H9 (cell line): ENCODE data around the gene ST14. TPM values are rescaled to one million over a fixed set of nuclear protein-coding genes. Genes with fewer than 3 reads are reported as not detected.

Experiments used
- DNase-seq: peaks from one replicate; pipeline ENCODE4 v3.0.0-alpha.2; 2017
- H2AFZ ChIP-seq: one replicate; pipeline ENCODE4 v1.6.1; 2013; ENCODE audit warnings: mild to moderate bottlenecking, low read length, control low read depth, moderate library complexity
- H2AK5ac ChIP-seq: 2 replicates; pipeline ENCODE4 v1.6.1; 2013; ENCODE audit warnings: low read length, control low read depth, mixed read lengths; ENCODE audit not compliant: insufficient read length
- H2BK120ac ChIP-seq: one replicate; pipeline ENCODE4 v1.6.1; 2013; ENCODE audit warnings: low read depth, mild to moderate bottlenecking, low read length, control low read depth, inconsistent platforms; ENCODE audit not compliant: poor library complexity, severe bottlenecking
- H2BK12ac ChIP-seq: 2 replicates; pipeline ENCODE4 v1.6.1; 2013; ENCODE audit warnings: low read length, control low read depth, mixed read lengths, low read depth; ENCODE audit not compliant: insufficient read length
- H2BK15ac ChIP-seq: 2 replicates; pipeline ENCODE4 v1.6.1; 2013; ENCODE audit warnings: low read depth, low read length, control low read depth
- H2BK20ac ChIP-seq: one replicate; pipeline ENCODE4 v1.6.1; 2013; ENCODE audit warnings: low read depth, mild to moderate bottlenecking, low read length, control low read depth, inconsistent platforms; ENCODE audit not compliant: poor library complexity, severe bottlenecking
- H2BK5ac ChIP-seq: 2 replicates; pipeline ENCODE4 v1.6.1; 2013; ENCODE audit warnings: low read length, control low read depth, mixed read lengths; ENCODE audit not compliant: insufficient read length
- H3K14ac ChIP-seq: 2 replicates; pipeline ENCODE4 v1.6.1; 2013; ENCODE audit warnings: low read length, control low read depth; ENCODE audit not compliant: insufficient read depth
- H3K18ac ChIP-seq: 2 replicates; pipeline ENCODE4 v1.6.1; 2013; ENCODE audit warnings: low read depth, mild to moderate bottlenecking, mixed read lengths, low read length, control low read depth; ENCODE audit not compliant: insufficient read length
- H3K23ac ChIP-seq: 2 replicates; pipeline ENCODE4 v1.6.1; 2013; ENCODE audit warnings: low read length, control low read depth, mixed read lengths, low read depth; ENCODE audit not compliant: insufficient read length
- H3K23me2 ChIP-seq: 2 replicates; pipeline ENCODE4 v1.6.1; 2013; ENCODE audit warnings: low read depth, mild to moderate bottlenecking, mixed read lengths, low read length, control low read depth; ENCODE audit not compliant: insufficient read length, poor library complexity, severe bottlenecking
- H3K27ac ChIP-seq: 2 replicates; pipeline ENCODE4 v1.5.1; 2013; ENCODE audit warnings: low read length, control low read depth, mixed read lengths, low read depth; ENCODE audit not compliant: insufficient read length
- H3K27me3 ChIP-seq: 2 replicates; pipeline ENCODE4 v1.6.1; 2013; ENCODE audit warnings: low read length, control low read depth, inconsistent platforms; ENCODE audit not compliant: insufficient read depth
- H3K4ac ChIP-seq: 2 replicates; pipeline ENCODE4 v1.6.1; 2013; ENCODE audit warnings: low read depth, mild to moderate bottlenecking, control low read depth, inconsistent platforms, low read length, moderate library complexity
- H3K4me1 ChIP-seq: 2 replicates; pipeline ENCODE4 v1.6.1; 2013; ENCODE audit warnings: low read length, control low read depth, inconsistent platforms; ENCODE audit not compliant: insufficient read depth
- H3K4me2 ChIP-seq: 2 replicates; pipeline ENCODE4 v1.6.1; 2013; ENCODE audit warnings: low read length, control low read depth, mixed read lengths; ENCODE audit not compliant: insufficient read length, insufficient read depth
- H3K56ac ChIP-seq: 2 replicates; pipeline ENCODE4 v1.6.1; 2013; ENCODE audit warnings: low read depth, mild to moderate bottlenecking, mixed read lengths, low read length, control low read depth; ENCODE audit not compliant: insufficient read length
- H3K79me1 ChIP-seq: 2 replicates; pipeline ENCODE4 v1.6.1; 2013; ENCODE audit warnings: low read depth, mild to moderate bottlenecking, moderate library complexity, low read length, control low read depth, inconsistent platforms; ENCODE audit not compliant: insufficient read depth, poor library complexity, severe bottlenecking
- H3K79me2 ChIP-seq: 2 replicates; pipeline ENCODE4 v1.6.1; 2013; ENCODE audit warnings: low read length, control low read depth, inconsistent platforms; ENCODE audit not compliant: insufficient read depth
- H3K9ac ChIP-seq: 2 replicates; pipeline ENCODE4 v1.6.1; 2013; ENCODE audit warnings: low read length, control low read depth, mixed read lengths; ENCODE audit not compliant: insufficient read length; ENCODE audit errors: extremely low read depth
- H3K9me3 ChIP-seq: one replicate; pipeline ENCODE4 v1.6.1; 2013; ENCODE audit warnings: low read depth, low read length, inconsistent platforms; ENCODE audit not compliant: control insufficient read depth
- H3T11ph ChIP-seq: one replicate; pipeline ENCODE4 v1.6.1; 2013; ENCODE audit warnings: mild to moderate bottlenecking, low read length, control low read depth, inconsistent platforms
- H4K20me1 ChIP-seq: one replicate; pipeline ENCODE4 v1.6.1; 2013; ENCODE audit not compliant: control insufficient read depth, insufficient read length, insufficient read depth
- H4K5ac ChIP-seq: 2 replicates; pipeline ENCODE4 v1.6.1; 2013; ENCODE audit warnings: low read depth, mild to moderate bottlenecking, mixed read lengths, low read length, control low read depth; ENCODE audit not compliant: insufficient read length
- H4K8ac ChIP-seq: replicated peaks from 2 replicates; pipeline ENCODE4 v1.6.1; 2013; ENCODE audit warnings: low read length, control low read depth, mixed read lengths, low read depth; ENCODE audit not compliant: insufficient read length
- H4K91ac ChIP-seq: 2 replicates; pipeline ENCODE4 v1.6.1; 2013; ENCODE audit warnings: low read depth, mild to moderate bottlenecking, moderate library complexity, mixed read lengths, low read length, control low read depth; ENCODE audit not compliant: insufficient read length
- H3K27ac Mint-ChIP-seq, 3 experiments: 2 replicates in 2 of 3; 3 replicates in 1 of 3; pipeline ENCODE4 v1.8.0; 2020 to 2021; ENCODE audit warnings: mixed read lengths in 3 of 3, mild to moderate bottlenecking in 1 of 3, moderate library complexity in 1 of 3
- H3K27me3 Mint-ChIP-seq: 2 replicates; pipeline ENCODE4 v1.8.0; 2021; ENCODE audit warnings: low read depth, mild to moderate bottlenecking, moderate library complexity, mixed read lengths
- H3K36me3 Mint-ChIP-seq, 3 experiments: 2 replicates in 2 of 3; 3 replicates in 1 of 3; pipeline ENCODE4 v1.8.0; 2020 to 2021; ENCODE audit warnings: low read depth in 3 of 3, mixed read lengths in 3 of 3; ENCODE audit not compliant: insufficient read depth in 1 of 3
- H3K4me1 Mint-ChIP-seq, 2 experiments: 2 replicates each; pipeline ENCODE4 v1.8.0; 2020; ENCODE audit warnings: mixed read lengths in 2 of 2
- H3K4me3 Mint-ChIP-seq, 2 experiments: 2 replicates in 1 of 2; 3 replicates in 1 of 2; pipeline ENCODE4 v1.8.0; 2020 to 2021; ENCODE audit warnings: mild to moderate bottlenecking in 2 of 2, mixed read lengths in 2 of 2, moderate library complexity in 1 of 2
- H3K9me3 Mint-ChIP-seq, 2 experiments: 2 replicates in 1 of 2; 3 replicates in 1 of 2; pipeline ENCODE4 v1.8.0; 2020; ENCODE audit warnings: mild to moderate bottlenecking in 2 of 2, mixed read lengths in 2 of 2, moderate library complexity in 1 of 2
- WGBS: extraction: QIAGEN DNeasy Blood & Tissue Kit; methylation state at CpG from one replicate; pipeline ENCODE4 v1.1.7; 2013; ENCODE audit warnings: missing lambda C conversion rate, low lambda C conversion rate, mixed read lengths; ENCODE audit not compliant: insufficient read length; ENCODE audit errors: extremely low coverage; 5-methylcytosine and 5-hydroxymethylcytosine counted together
- total RNA-seq: library from RNA; stranded (reverse); gene quantifications from 2 replicates; pipeline ENCODE4 v1.2.1, GENCODE V29; 2021
- TF ChIP-seq, protein P1 (sequence below): fragments of 200-600 bp; sonication (generic); conservative IDR thresholded peaks from 3 replicates; pipeline ENCODE4 v1.8.0; 2021; ENCODE audit warnings: antibody characterized with exemption, mild to moderate bottlenecking

Gene ST14
- total RNA-seq, 1 experiment from 2014 or later = 22.4 TPM

DNA sequence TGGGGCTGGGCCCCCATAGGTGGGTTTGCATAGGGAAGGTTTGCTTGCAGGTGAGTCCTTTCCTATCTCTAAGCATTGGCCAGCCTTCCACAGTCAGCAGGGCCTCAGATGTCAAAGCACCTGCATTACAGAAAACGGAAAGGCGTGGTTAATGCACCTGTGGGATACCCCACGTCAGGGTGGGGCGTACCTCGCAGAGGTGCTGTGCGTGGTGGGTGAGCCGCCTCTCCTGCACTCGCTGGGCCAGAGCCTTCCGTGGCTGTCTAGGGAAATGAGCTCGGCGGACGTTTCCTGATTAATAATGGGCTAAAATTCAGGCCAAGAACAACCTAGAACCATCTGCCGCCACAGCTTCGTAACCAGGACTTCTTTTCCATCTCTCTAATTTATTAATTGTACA is 32.3 kb downstream of the ST14 start:
- H3K27ac ChIP-seq = no peak overlapping the region
- no peak overlapping the region for H2BK12ac ChIP-seq
- no peak overlapping the region for H4K8ac ChIP-seq
- H3K27me3 ChIP-seq = no peaks in the 10 kb centered on the region
- no peak overlapping the region for H2BK20ac ChIP-seq
- H2AFZ ChIP-seq = no peak overlapping the region
- H3K23ac ChIP-seq = no peak overlapping the region
- H3K4me2 ChIP-seq = no peak overlapping the region
- Mint-ChIP-seq H3K36me3 (peaks cover 0 to 15% (median 4%) of the 10 kb centered on the region in 3 experiments; a peak in 6 of 7 replicates), H3K27me3 (no peaks in the 10 kb centered on the region), H3K4me1 (peaks cover 0 to 3% of the 10 kb centered on the region in 2 experiments; a peak in 2 of 4 replicates), H3K4me3 (no peak overlapping the region), H3K27ac (no peak overlapping the region; a peak in 1 of 7 replicates), H3K9me3 (no peaks in the 10 kb centered on the region)
- DNase-seq = no peak
- H3K9ac ChIP-seq = no peak overlapping the region
- H3K4ac ChIP-seq = no peak overlapping the region
- H3K79me1 ChIP-seq = no peaks in the 10 kb centered on the region
- no peaks in the 10 kb centered on the region for H3K4me1 ChIP-seq
- no peak overlapping the region for H4K5ac ChIP-seq
- TF ChIP-seq, protein P1, sequence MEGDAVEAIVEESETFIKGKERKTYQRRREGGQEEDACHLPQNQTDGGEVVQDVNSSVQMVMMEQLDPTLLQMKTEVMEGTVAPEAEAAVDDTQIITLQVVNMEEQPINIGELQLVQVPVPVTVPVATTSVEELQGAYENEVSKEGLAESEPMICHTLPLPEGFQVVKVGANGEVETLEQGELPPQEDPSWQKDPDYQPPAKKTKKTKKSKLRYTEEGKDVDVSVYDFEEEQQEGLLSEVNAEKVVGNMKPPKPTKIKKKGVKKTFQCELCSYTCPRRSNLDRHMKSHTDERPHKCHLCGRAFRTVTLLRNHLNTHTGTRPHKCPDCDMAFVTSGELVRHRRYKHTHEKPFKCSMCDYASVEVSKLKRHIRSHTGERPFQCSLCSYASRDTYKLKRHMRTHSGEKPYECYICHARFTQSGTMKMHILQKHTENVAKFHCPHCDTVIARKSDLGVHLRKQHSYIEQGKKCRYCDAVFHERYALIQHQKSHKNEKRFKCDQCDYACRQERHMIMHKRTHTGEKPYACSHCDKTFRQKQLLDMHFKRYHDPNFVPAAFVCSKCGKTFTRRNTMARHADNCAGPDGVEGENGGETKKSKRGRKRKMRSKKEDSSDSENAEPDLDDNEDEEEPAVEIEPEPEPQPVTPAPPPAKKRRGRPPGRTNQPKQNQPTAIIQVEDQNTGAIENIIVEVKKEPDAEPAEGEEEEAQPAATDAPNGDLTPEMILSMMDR = no peak
- no peak overlapping the region for H3K56ac ChIP-seq
- H2AK5ac ChIP-seq = no peak overlapping the region
- no peak overlapping the region for H3K18ac ChIP-seq
- H4K91ac ChIP-seq = no peak overlapping the region
- H3K14ac ChIP-seq = no peak overlapping the region
- no peak overlapping the region for H3T11ph ChIP-seq
- no peaks in the 10 kb centered on the region for H3K9me3 ChIP-seq
- H3K79me2 ChIP-seq = no peaks in the 10 kb centered on the region
- no peaks in the 10 kb centered on the region for H4K20me1 ChIP-seq
- no CpG with 5 or more reads among the region's 14 CpGs for WGBS
- H2BK5ac ChIP-seq = no peak overlapping the region
- H3K23me2 ChIP-seq = no peaks in the 10 kb centered on the region
- no peak overlapping the region for H2BK120ac ChIP-seq
- no peak overlapping the region for H2BK15ac ChIP-seq
